ENCODE data around the gene PRPF19.

PRPF19 gene

DNA sequence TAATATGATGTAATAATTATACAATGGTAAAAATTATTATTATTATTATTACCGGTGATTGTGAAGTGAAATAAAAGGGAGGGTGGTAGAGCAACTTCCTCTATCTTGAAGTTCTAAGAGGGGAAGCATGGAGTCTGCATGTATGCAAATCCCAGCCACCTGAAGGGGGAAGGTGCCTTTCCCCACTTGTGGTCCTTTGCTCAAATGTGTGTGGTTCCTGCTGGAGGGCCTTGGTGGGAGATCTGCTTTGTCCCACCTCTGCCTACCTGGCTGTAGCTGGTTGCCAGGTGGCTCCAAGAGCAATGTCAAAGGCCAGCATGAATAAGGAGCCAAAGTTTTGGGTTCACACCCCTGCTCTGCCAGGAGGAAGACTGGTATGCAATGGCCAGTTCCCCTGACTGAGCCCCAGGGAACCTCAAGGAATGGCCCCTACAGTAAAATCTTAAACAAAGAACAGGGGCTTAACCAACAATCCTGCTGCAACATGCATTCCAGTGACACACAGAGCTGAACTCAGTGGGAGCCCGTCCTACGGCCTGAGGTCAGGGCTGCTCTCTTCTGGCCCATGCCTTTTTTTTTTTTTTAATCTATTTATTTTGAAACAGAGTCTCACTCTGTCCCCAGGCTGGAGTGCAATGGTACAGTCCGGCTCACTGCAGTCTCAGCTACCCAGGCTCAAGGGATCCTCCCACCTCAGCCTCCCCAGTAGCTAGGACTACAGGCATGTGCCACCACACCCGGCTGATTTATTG is 26.4 kb upstream of the PRPF19 start:
- Histone ChIP-seq H3K9me3 (ENCODE audit: control insufficient read depth, low read length) (no peaks in the 10 kb centered on the region), H3K4me3 (ENCODE audit: insufficient read depth, low read depth, low read length, poor library complexity, severe bottlenecking) (no peak overlapping the region), H3K27ac (ENCODE audit: insufficient read depth, low read length, poor library complexity, severe bottlenecking) (no peak overlapping the region), H3K4me1 (ENCODE audit: control insufficient read depth, insufficient read depth, low read length, poor library complexity, severe bottlenecking) (no peaks in the 10 kb centered on the region), H3K36me3 (ENCODE audit: control insufficient read depth, insufficient read depth, low read length) (no peaks in the 10 kb centered on the region), H3K27me3 (replicated peaks; ENCODE audit: control insufficient read depth, insufficient read depth, low read length, poor library complexity, severe bottlenecking) (peaks cover 3% of the 10 kb centered on the region)
- DNase-seq: no peak

DNA sequence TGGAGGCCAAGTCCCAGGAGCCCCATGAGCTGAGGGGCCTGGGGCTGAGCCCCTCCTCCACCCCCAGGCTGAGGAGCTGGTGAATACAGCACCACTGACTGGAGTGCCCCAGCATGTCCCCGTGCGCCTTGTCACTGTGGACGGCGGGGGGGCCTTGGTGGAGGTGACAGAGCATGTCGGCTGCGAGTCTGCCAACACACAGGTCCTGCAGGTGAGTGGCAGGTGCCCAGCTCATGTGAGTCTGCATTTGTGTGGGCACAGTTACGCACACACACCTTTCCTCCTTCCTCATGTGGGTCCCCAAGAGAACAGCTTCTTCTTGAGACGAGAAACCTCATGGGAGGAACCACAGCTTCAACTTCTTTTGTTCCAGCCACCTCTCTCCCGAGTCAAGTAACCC is 25.5 kb upstream of the PRPF19 start:
- Histone ChIP-seq H3K4me3 (ENCODE audit: insufficient read depth, low read depth, low read length, poor library complexity, severe bottlenecking) (no peak overlapping the region), H3K4me1 (ENCODE audit: control insufficient read depth, insufficient read depth, low read length, poor library complexity, severe bottlenecking) (no peaks in the 10 kb centered on the region), H3K27ac (ENCODE audit: insufficient read depth, low read length, poor library complexity, severe bottlenecking) (no peak overlapping the region), H3K9me3 (ENCODE audit: control insufficient read depth, low read length) (no peaks in the 10 kb centered on the region), H3K36me3 (ENCODE audit: control insufficient read depth, insufficient read depth, low read length) (no peaks in the 10 kb centered on the region), H3K27me3 (replicated peaks; ENCODE audit: control insufficient read depth, insufficient read depth, low read length, poor library complexity, severe bottlenecking) (peaks cover 3% of the 10 kb centered on the region)
- no peak for DNase-seq

DNA sequence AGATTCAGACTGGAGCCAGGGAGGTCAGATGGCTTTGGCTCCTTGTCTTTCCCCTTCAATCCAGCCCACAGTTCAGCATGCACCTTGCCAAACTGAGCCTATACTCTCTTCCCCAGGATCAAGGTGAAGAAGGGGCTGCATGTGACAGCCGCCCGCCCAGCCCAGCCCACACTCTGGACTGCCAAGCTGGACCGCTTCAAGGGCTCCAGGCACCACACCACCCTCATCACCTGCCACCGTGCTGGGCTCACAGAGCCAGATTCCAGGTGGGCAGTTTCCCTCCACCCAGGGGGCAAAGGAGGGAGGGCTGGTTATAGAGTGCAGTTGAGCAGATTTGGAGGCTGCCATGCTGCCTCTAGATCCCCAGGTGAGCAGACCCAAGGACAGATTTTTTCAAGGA is 24.0 kb upstream of the PRPF19 start:
- no peaks in the 10 kb centered on the region for H3K4me1 ChIP-seq (ENCODE audit: control insufficient read depth, insufficient read depth, low read length, poor library complexity, severe bottlenecking)
- no peaks in the 10 kb centered on the region for H3K36me3 ChIP-seq (ENCODE audit: control insufficient read depth, insufficient read depth, low read length)
- no peak overlapping the region for H3K4me3 ChIP-seq (ENCODE audit: insufficient read depth, low read depth, low read length, poor library complexity, severe bottlenecking)
- no peak for DNase-seq
- H3K27ac ChIP-seq (ENCODE audit: insufficient read depth, low read length, poor library complexity, severe bottlenecking): no peak overlapping the region
- H3K9me3 ChIP-seq (ENCODE audit: control insufficient read depth, low read length): no peaks in the 10 kb centered on the region
- peaks cover 4% of the 10 kb centered on the region for H3K27me3 ChIP-seq (replicated peaks; ENCODE audit: control insufficient read depth, insufficient read depth, low read length, poor library complexity, severe bottlenecking)

DNA sequence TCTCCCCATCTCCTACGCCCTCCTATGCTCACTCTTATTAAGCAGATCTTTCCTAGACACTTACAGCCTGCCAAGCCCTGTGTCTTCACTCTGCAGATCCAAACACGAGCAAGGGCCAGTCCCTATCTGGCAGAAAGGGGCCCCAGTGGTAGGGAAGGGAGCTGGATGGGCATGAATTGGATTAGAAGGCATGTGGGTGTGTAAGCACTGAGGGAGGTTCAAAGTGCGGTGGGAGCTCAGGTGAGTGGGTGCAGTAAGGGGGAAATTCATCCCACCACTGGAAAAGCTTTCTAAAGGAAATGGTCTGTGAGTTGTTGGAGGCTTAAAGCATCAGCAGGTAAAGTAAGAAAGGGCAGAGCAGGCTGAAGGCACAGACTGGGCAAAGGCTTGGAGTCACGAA is 23.4 kb upstream of the PRPF19 start:
- H3K4me3 ChIP-seq (ENCODE audit: insufficient read depth, low read depth, low read length, poor library complexity, severe bottlenecking): no peak overlapping the region
- no peaks in the 10 kb centered on the region for H3K9me3 ChIP-seq (ENCODE audit: control insufficient read depth, low read length)
- no peak overlapping the region for H3K27ac ChIP-seq (ENCODE audit: insufficient read depth, low read length, poor library complexity, severe bottlenecking)
- DNase-seq: no peak
- H3K36me3 ChIP-seq (ENCODE audit: control insufficient read depth, insufficient read depth, low read length): no peaks in the 10 kb centered on the region
- peaks cover 9% of the 10 kb centered on the region for H3K27me3 ChIP-seq (replicated peaks; ENCODE audit: control insufficient read depth, insufficient read depth, low read length, poor library complexity, severe bottlenecking)
- peaks cover 6% of the 10 kb centered on the region for H3K4me1 ChIP-seq (ENCODE audit: control insufficient read depth, insufficient read depth, low read length, poor library complexity, severe bottlenecking)

DNA sequence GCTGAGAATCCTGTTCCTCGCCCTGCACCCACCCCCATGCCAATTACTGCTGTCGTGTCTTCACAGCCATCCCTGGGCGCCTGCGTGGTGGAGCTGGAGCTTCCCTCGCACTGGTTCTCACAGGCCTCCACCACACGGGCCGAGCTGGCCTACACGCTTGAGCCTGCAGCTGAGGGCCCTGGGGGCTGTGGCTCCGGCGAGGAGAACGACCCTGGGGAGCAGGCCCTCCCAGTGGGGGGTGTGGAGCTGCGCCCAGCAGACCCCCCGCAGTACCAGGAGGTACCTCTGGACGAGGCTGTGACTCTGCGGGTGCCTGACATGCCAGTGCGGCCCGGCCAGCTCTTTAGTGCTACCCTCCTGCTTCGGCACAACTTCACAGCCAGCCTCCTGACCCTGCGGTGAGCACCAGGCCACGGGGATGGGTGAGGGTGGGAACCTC is 22.2 kb upstream of the PRPF19 start:
- no peak for DNase-seq
- Histone ChIP-seq H3K27ac (ENCODE audit: insufficient read depth, low read length, poor library complexity, severe bottlenecking) (no peak overlapping the region), H3K27me3 (replicated peaks; ENCODE audit: control insufficient read depth, insufficient read depth, low read length, poor library complexity, severe bottlenecking) (peaks cover 19% of the 10 kb centered on the region), H3K36me3 (ENCODE audit: control insufficient read depth, insufficient read depth, low read length) (no peaks in the 10 kb centered on the region), H3K9me3 (ENCODE audit: control insufficient read depth, low read length) (no peaks in the 10 kb centered on the region), H3K4me1 (ENCODE audit: control insufficient read depth, insufficient read depth, low read length, poor library complexity, severe bottlenecking) (peaks cover 15% of the 10 kb centered on the region), H3K4me3 (ENCODE audit: insufficient read depth, low read depth, low read length, poor library complexity, severe bottlenecking) (no peak overlapping the region)

DNA sequence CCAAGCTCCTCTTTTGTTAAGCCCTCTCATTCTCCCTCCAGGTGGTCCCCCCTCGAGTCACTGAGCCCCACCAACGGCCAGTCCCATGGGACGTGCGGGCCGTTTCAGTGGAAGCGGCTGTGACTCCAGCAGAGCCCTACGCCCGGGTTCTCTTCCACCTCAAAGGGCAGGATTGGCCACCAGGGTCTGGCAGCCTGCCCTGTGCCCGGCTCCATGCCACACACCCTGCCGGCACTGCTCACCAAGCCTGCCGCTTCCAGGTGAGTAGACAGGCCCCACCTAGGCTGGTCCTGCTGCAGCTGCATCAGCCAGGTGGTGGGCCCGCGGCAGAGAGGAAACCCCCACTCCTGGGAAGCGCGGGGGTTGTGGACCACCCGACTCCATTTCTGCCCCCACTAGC is 21.2 kb upstream of the PRPF19 start:
- H3K36me3 ChIP-seq (ENCODE audit: control insufficient read depth, insufficient read depth, low read length): peaks cover 5% of the 10 kb centered on the region
- H3K27me3 ChIP-seq (replicated peaks; ENCODE audit: control insufficient read depth, insufficient read depth, low read length, poor library complexity, severe bottlenecking): peaks cover 20% of the 10 kb centered on the region
- H3K4me1 ChIP-seq (ENCODE audit: control insufficient read depth, insufficient read depth, low read length, poor library complexity, severe bottlenecking): peaks cover 15% of the 10 kb centered on the region
- DNase-seq: no peak
- H3K9me3 ChIP-seq (ENCODE audit: control insufficient read depth, low read length): no peaks in the 10 kb centered on the region
- H3K4me3 ChIP-seq (ENCODE audit: insufficient read depth, low read depth, low read length, poor library complexity, severe bottlenecking): no peak overlapping the region
- no peak overlapping the region for H3K27ac ChIP-seq (ENCODE audit: insufficient read depth, low read length, poor library complexity, severe bottlenecking)

DNA sequence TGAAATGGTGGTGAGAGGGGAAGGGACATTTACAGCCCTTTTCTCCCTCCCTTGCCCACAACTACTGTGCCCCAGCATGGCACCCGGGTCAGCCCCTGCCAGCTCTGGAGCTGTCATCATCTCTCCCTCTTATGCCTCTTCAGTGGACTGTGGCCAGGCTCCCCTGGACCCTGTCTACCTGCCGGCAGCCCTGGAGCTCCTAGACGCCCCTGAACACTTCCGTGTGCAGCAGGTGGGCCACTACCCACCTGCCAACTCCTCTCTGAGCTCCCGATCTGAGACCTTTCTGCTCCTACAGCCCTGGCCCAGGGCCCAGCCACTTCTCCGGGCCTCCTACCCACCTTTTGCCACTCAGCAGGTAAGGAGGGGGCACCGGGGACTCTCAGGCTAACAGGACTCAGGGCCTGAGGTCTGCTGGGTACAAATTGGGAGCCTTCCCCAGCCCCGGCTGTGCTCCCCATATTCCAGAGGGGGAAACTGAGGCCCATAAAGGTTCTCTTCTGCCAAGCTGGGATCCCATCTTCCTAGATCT is 20.7 kb upstream of the PRPF19 start:
- Histone ChIP-seq H3K4me3 (ENCODE audit: insufficient read depth, low read depth, low read length, poor library complexity, severe bottlenecking) (no peak overlapping the region), H3K27me3 (replicated peaks; ENCODE audit: control insufficient read depth, insufficient read depth, low read length, poor library complexity, severe bottlenecking) (peaks cover 20% of the 10 kb centered on the region), H3K4me1 (ENCODE audit: control insufficient read depth, insufficient read depth, low read length, poor library complexity, severe bottlenecking) (peaks cover 15% of the 10 kb centered on the region), H3K9me3 (ENCODE audit: control insufficient read depth, low read length) (no peaks in the 10 kb centered on the region), H3K27ac (ENCODE audit: insufficient read depth, low read length, poor library complexity, severe bottlenecking) (no peak overlapping the region), H3K36me3 (ENCODE audit: control insufficient read depth, insufficient read depth, low read length) (peaks cover 10% of the 10 kb centered on the region)
- DNase-seq: no peak

DNA sequence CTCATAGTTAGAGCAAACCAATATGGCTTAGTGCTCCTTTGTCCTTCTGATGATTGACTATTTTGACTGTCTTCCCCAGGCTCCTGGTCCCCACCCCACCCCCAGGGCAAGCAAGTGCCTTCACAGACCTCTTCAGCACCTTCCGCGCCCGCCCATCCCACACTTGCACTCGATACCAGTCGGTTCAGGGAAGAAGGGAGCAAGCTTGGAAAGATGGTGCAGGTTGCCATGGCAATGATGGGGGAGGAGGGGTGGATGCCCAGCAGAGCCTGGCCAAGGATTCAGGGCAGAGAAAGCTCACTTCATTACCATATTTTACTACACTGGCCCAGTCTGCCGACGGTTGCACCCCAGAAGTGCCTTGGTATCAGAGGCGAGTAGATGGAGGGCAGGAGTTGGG is 20.1 kb upstream of the PRPF19 start:
- Histone ChIP-seq H3K27me3 (replicated peaks; ENCODE audit: control insufficient read depth, insufficient read depth, low read length, poor library complexity, severe bottlenecking) (peaks cover 20% of the 10 kb centered on the region), H3K9me3 (ENCODE audit: control insufficient read depth, low read length) (no peaks in the 10 kb centered on the region), H3K4me1 (ENCODE audit: control insufficient read depth, insufficient read depth, low read length, poor library complexity, severe bottlenecking) (peaks cover 15% of the 10 kb centered on the region), H3K36me3 (ENCODE audit: control insufficient read depth, insufficient read depth, low read length) (peaks cover 16% of the 10 kb centered on the region), H3K27ac (ENCODE audit: insufficient read depth, low read length, poor library complexity, severe bottlenecking) (no peak overlapping the region), H3K4me3 (ENCODE audit: insufficient read depth, low read depth, low read length, poor library complexity, severe bottlenecking) (no peak overlapping the region)
- no peak for DNase-seq

DNA sequence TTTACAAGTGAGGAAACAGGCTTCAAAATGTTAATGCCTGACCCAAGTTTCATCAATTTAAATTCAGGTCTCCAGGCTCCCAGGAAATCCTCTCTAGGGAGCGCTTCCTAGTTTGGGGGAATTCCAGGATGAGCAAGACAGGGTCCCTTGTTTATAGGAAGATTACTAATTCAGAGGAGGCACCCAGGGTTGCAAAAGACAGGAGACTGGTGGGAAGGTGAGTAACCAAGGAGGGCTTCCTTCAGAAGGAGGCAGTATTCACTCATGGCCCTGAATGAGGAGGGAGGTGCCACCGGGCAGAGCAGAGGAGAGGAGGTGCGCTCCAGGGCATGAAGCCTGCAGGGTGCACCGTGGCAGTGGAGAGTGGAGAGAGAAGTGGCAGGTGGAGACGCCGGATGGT is 19.5 kb upstream of the PRPF19 start:
- Histone ChIP-seq H3K4me1 (ENCODE audit: control insufficient read depth, insufficient read depth, low read length, poor library complexity, severe bottlenecking) (peaks cover 15% of the 10 kb centered on the region), H3K36me3 (ENCODE audit: control insufficient read depth, insufficient read depth, low read length) (peaks cover 23% of the 10 kb centered on the region), H3K27me3 (replicated peaks; ENCODE audit: control insufficient read depth, insufficient read depth, low read length, poor library complexity, severe bottlenecking) (peaks cover 20% of the 10 kb centered on the region), H3K27ac (ENCODE audit: insufficient read depth, low read length, poor library complexity, severe bottlenecking) (no peak overlapping the region), H3K9me3 (ENCODE audit: control insufficient read depth, low read length) (no peaks in the 10 kb centered on the region), H3K4me3 (ENCODE audit: insufficient read depth, low read depth, low read length, poor library complexity, severe bottlenecking) (no peak overlapping the region)
- no peak for DNase-seq

DNA sequence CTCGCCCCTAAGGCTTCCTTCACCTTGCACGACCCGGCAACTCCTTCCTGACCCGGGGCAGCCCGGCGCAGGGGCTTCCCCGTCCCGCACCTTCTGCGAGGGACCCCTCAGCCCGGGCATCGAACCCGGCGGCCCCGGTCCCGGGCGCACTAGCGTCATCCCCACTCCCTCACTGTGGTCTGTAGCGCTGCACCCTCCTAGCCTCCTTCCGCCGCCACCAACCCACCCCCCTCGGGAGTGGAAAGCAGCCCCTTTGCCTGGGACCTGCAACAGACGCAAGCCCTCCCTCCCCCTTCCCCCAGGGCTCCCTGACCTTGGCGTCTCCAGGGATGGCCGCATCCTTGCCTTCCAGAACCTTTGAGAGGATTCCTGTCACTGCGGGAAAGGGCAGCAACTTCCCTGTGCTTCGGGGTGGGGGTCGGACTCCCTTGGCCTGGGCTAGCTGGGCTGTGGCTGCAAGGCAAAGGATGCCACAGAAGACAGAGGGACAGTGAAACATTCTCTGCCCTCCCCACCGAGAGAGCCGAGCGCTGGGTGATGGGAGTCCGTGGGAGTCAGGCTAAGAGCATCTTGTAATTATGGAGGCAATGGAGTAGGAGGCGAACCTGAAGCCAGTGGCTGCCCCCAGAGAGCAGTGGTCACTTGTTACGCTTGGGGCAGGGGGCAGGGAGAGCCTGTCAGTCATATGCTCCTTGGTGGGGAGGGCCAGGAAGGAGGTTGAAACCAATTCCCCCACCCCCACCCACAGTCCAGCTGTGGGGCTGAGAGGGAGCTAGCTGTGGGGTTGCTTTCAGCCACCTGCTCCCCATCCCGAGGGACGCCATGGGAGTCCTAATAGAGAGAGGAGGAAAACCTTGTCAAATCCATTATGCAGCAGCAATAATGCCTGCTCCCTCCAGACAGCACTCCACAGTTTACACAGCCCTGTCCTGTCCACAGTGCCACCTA is 18.8 kb upstream of the PRPF19 start:
- H3K36me3 ChIP-seq (ENCODE audit: control insufficient read depth, insufficient read depth, low read length): peaks cover 29% of the 10 kb centered on the region
- peaks cover 15% of the 10 kb centered on the region for H3K4me1 ChIP-seq (ENCODE audit: control insufficient read depth, insufficient read depth, low read length, poor library complexity, severe bottlenecking)
- no peaks in the 10 kb centered on the region for H3K9me3 ChIP-seq (ENCODE audit: control insufficient read depth, low read length)
- peak overlapping the region; percentile 51 for H3K4me3 ChIP-seq (ENCODE audit: insufficient read depth, low read depth, low read length, poor library complexity, severe bottlenecking)
- H3K27ac ChIP-seq (ENCODE audit: insufficient read depth, low read length, poor library complexity, severe bottlenecking): no peak overlapping the region
- DNase-seq: no peak
- H3K27me3 ChIP-seq (replicated peaks; ENCODE audit: control insufficient read depth, insufficient read depth, low read length, poor library complexity, severe bottlenecking): peaks cover 20% of the 10 kb centered on the region

All from effector memory CD4-positive, alpha-beta T cell (primary cell).